ENCODE data around the gene IFITM2. TPM values are rescaled to one million over a fixed set of nuclear protein-coding genes. Genes with fewer than 3 reads are reported as not detected.

The IFITM2 gene
- total and polyA plus RNA-seq, 2 of the 4 experiments (the other 2 are of a cell fraction) = 31.2 to 564 TPM

- Histone ChIP-seq H2BK5ac (ENCODE audit: low read depth, low read length, poor library complexity, severe bottlenecking) (no peak overlapping the region), H3K9me1 (ENCODE audit: insufficient read depth, low read length) (no peaks in the 10 kb centered on the region), H3K9me3 (ENCODE audit: control insufficient read depth, insufficient read depth, low read length) (no peaks in the 10 kb centered on the region), H2BK120ac (ENCODE audit: low read depth, low read length) (no peak overlapping the region), H3K4me1 (ENCODE audit: control insufficient read depth, insufficient read depth, low read length) (peaks cover 16% of the 10 kb centered on the region), H2BK15ac (ENCODE audit: low read depth, low read length) (no peak overlapping the region), H3K56ac (ENCODE audit: extremely low read depth, insufficient read depth, low read length) (no peak overlapping the region), H3K27ac (ENCODE audit: insufficient read depth, low read length) (peak overlapping the region; percentile 12; the same call in 1 of the 2 replicates), H3K23ac (ENCODE audit: low read depth, low read length) (no peak overlapping the region), H3K4ac (ENCODE audit: low read depth, low read length) (no peak overlapping the region), H3K79me1 (ENCODE audit: low read depth in 1 of 2, low read length in 2 of 2) (peaks cover 0 to 7% of the 10 kb centered on the region in 2 experiments; a peak in 1 of 4 replicates), H4K91ac (ENCODE audit: insufficient read depth, low read depth, low read length) (0 out of 2 replicates have a peak overlapping the region, but pooled peaks have one; percentile 14), H4K5ac (ENCODE audit: low read depth, low read length) (peak overlapping the region; percentile 40), H3K18ac (ENCODE audit: low read depth, low read length) (no peak overlapping the region; the same call in 1 of the 2 replicates), H3K4me3 (ENCODE audit: insufficient read depth, low read depth, low read length) (no peak overlapping the region), H4K8ac (ENCODE audit: low read depth in 2 of 2, low read length in 2 of 2) (peak overlapping the region in 1 of 2 experiments; percentile 41; a peak in 2 of 4 replicates), H3K9ac (ENCODE audit: low read depth, low read length) (no peak overlapping the region), H3K27me3 (ENCODE audit: control insufficient read depth, insufficient read depth, low read length) (no peaks in the 10 kb centered on the region), H3K14ac (replicated peaks; ENCODE audit: low read depth, low read length) (peak overlapping the region; percentile 42; the same call in 1 of the 2 replicates), H2AK9ac (replicated peaks; ENCODE audit: low read depth, low read length, poor library complexity) (no peak overlapping the region), H3K36me3 (ENCODE audit: control insufficient read depth, insufficient read depth, low read length) (peaks cover 3% of the 10 kb centered on the region; the same call in 1 of the 2 replicates), H2AK5ac (ENCODE audit: low read depth, low read length) (no peak overlapping the region), H2AFZ (replicated peaks; ENCODE audit: low read length, poor library complexity) (peak overlapping the region; percentile 19), H3K4me2 (ENCODE audit: low read depth, low read length) (no peak overlapping the region; the same call in 1 of the 2 replicates), H2BK20ac (ENCODE audit: low read depth, low read length) (no peak overlapping the region), H4K20me1 (ENCODE audit: insufficient read depth, low read length) (0 out of 2 replicates have a peak, but pooled peaks cover 7% of the 10 kb centered on the region)
- intact Hi-C loops (cut with micrococcal nuclease) = no loop called here
- TF ChIP-seq CHD1 (IDR thresholded peaks at IDR 0.05; ENCODE audit: low read depth, low read length) = no peak
- TF ChIP-seq RFX5 (IDR thresholded peaks at IDR 0.05; ENCODE audit: low read depth, low read length) = no peak
- TF ChIP-seq CTCF (conservative IDR thresholded peaks at IDR 0.05; ENCODE audit: low read depth, low read length) = no peak
- no peak for TF ChIP-seq RCOR1 (IDR thresholded peaks at IDR 0.05; ENCODE audit: insufficient replicate concordance, low read length)
- TF ChIP-seq POLR2A (IDR thresholded peaks at IDR 0.05; ENCODE audit: low read depth, low read length) = no peak
- no peak for TF ChIP-seq RAD21 (IDR thresholded peaks at IDR 0.05; ENCODE audit: low read length)
- TF ChIP-seq MXI1 (IDR thresholded peaks at IDR 0.05; ENCODE audit: borderline replicate concordance, low read depth, low read length) = no peak
- no peak for TF ChIP-seq SMC3 (IDR thresholded peaks at IDR 0.05; ENCODE audit: low read depth, low read length)
- no peak for TF ChIP-seq CEBPB (IDR thresholded peaks at IDR 0.05; ENCODE audit: low read depth, low read length)
- no peak for TF ChIP-seq BHLHE40 (IDR thresholded peaks at IDR 0.05; ENCODE audit: low read depth, low read length)
- TF ChIP-seq USF2 (IDR thresholded peaks at IDR 0.05; ENCODE audit: low read depth, low read length) = no peak
- no peak for TF ChIP-seq NFE2L2 (IDR thresholded peaks at IDR 0.05; ENCODE audit: low read depth, low read length)
- no peak for TF ChIP-seq MAZ (IDR thresholded peaks at IDR 0.05; ENCODE audit: borderline replicate concordance, low read depth, low read length)
- ATAC-seq (ENCODE audit: low read depth) (no peak), DNase-seq (no peak)
- dilution Hi-C loops (cut with HindIII; ENCODE audit: low sequenced_read_pairs, unreplicated experiment) = no loop called here
- in situ Hi-C loops (cut with MboI; ENCODE audit: low sequenced_read_pairs) = no loop called here
- no CpG with 5 or more reads among the region's 11 CpGs for WGBS, 2 experiments (ENCODE audit: extremely low coverage in 2 of 2, insufficient read length in 1 of 2)
- POLR2A ChIA-PET (ENCODE audit: unreplicated experiment) = no interaction called here
- CTCF ChIA-PET = interaction anchor here (1.0 kb wide), 1 partner anchor 12 kb away, joined by 3 read pairs; no protein-coding TSS in a partner anchor
- BruUV-seq (replicated peaks) = no TSS peak
These were observed 16.5 kb downstream of the IFITM2 start for GRCh38 chr11:324156-324555.

All from IMR-90 (cell line).